Measurements from ENCODE around the gene HMOX1. TPM values are rescaled to one million over a fixed set of nuclear protein-coding genes. Genes with fewer than 3 reads are reported as not detected.

Gene HMOX1
- total and polyA plus RNA-seq, 2 of the 8 experiments (the other 6 are each of a cell fraction or from before 2014, with no cell fraction given) = 25.0 to 41.6 TPM

DNA sequence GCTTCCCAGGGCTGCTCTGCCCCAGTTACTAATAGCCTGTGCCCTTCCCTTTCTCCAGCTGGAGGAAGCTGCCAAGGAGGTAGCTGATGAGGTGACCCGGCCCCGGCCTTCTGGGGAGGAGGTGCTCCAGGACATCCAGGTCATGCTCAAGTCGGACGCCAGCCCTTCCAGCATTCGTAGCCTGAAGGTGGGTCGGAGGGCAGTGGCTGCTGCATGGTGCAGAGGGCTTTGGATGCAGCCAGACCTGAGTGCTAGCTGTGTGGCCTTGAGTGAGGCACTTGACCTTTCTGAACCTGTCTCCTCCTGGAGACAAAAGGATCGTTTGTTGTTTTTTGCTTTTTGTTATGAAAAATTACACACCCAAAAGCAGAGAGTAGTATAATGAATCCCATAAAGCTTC, 22.5 kb downstream of the HMOX1 start:
- Histone ChIP-seq H3K9ac (replicated peaks in 1 of 4; ENCODE audit: extremely low read depth in 1 of 4, low read depth in 3 of 4, low read length in 3 of 4) (no peak overlapping the region), H3K79me1 (ENCODE audit: low read depth, low read length) (peaks cover 11% of the 10 kb centered on the region; the same call in 1 of the 2 replicates), H3K27me3 (replicated peaks in 1 of 4; ENCODE audit: control insufficient read depth in 3 of 4, extremely low read depth in 1 of 4, insufficient read depth in 3 of 4, low read length in 3 of 4) (no peaks in the 10 kb centered on the region), H2BK15ac (ENCODE audit: low read length) (no peak overlapping the region), H3K23ac (ENCODE audit: insufficient read length) (no peak overlapping the region), H3K79me2 (ENCODE audit: control insufficient read depth in 1 of 2, insufficient read depth in 2 of 2, low read length in 2 of 2) (peaks cover 12 to 44% of the 10 kb centered on the region in 2 experiments), H3K9me3 (ENCODE audit: insufficient read depth in 2 of 2, low read depth in 1 of 2, low read length in 1 of 2) (no peaks in the 10 kb centered on the region), H2BK5ac (ENCODE audit: low read depth, low read length) (no peak overlapping the region; the same call in 1 of the 2 replicates), H2BK120ac (replicated peaks; ENCODE audit: low read depth, low read length) (no peak overlapping the region), H3K18ac (ENCODE audit: extremely low read depth, low read length) (no peak overlapping the region), H3K4me1 (replicated peaks in 1 of 4; ENCODE audit: control insufficient read depth in 3 of 4, insufficient read depth in 4 of 4, low read length in 3 of 4) (peaks cover 8 to 23% (median 13%) of the 10 kb centered on the region in 4 experiments), H3K4me2 (ENCODE audit: insufficient read depth in 1 of 2, low read depth in 2 of 2, low read length in 2 of 2) (peak overlapping the region in 1 of 2 experiments; percentile 18; a peak in 1 of 4 replicates), H2BK12ac (ENCODE audit: low read depth, low read length) (no peak overlapping the region), H3K4me3 (ENCODE audit: extremely low read depth in 1 of 4, insufficient read depth in 2 of 4, low read depth in 3 of 4, low read length in 4 of 4) (no peak overlapping the region), H2BK20ac (ENCODE audit: low read length) (no peak overlapping the region), H3K23me2 (ENCODE audit: low read depth, low read length) (peaks cover 3% of the 10 kb centered on the region; the same call in 1 of the 2 replicates), H2AK5ac (ENCODE audit: low read depth, low read length) (no peak overlapping the region), H4K20me1 (replicated peaks in 1 of 2; ENCODE audit: control insufficient read depth in 1 of 2, insufficient read depth in 2 of 2, low read length in 2 of 2) (peaks cover under 1 to 11% of the 10 kb centered on the region in 2 experiments), H4K8ac (ENCODE audit: extremely low read depth, insufficient read depth, low read length) (no peak overlapping the region; the same call in 1 of the 2 replicates), H3K4ac (replicated peaks; ENCODE audit: insufficient read length, low read depth, low read length) (no peak overlapping the region), H2AFZ (ENCODE audit: low read length) (no peak overlapping the region), H3K27ac (ENCODE audit: low read depth, low read length) (no peak overlapping the region), H3K14ac (ENCODE audit: insufficient read length) (no peak overlapping the region), H3K56ac (replicated peaks; ENCODE audit: insufficient read length, low read depth, low read length) (no peak overlapping the region), H4K91ac (replicated peaks; ENCODE audit: insufficient read length, low read length) (no peak overlapping the region), H4K5ac (ENCODE audit: insufficient read length, low read depth, low read length) (no peak overlapping the region), H3K36me3 (ENCODE audit: control insufficient read depth in 2 of 4, insufficient read depth in 4 of 4, low read length in 3 of 4) (peaks cover 39 to 74% (median 59%) of the 10 kb centered on the region in 4 experiments)
- FAIRE-seq (no peak), DNase-seq (ENCODE audit: low read depth in 1 of 2, low spot score in 2 of 2) (no peak)
- 75% methylated on average over 7 of the region's 7 CpGs; no CpG with 5 or more reads in 1 of the 2 experiments for WGBS, 2 experiments (ENCODE audit: extremely low coverage in 1 of 2, insufficient coverage in 1 of 2, insufficient read length in 1 of 2, insufficient replicate concordance in 2 of 2, low coverage in 1 of 2, low lambda C conversion rate in 2 of 2, missing lambda C conversion rate in 1 of 2)
- ChIA-PET POLR2A (ENCODE audit: partially characterized antibody) (interaction anchor here (1.1 to 57.4 kb wide), 9 partner anchors 7 to 165 kb away, joined by 3 to 1995 read pairs (median 4); partner anchors contain the start of genes HMOX1 and MCM5), CTCF (ENCODE audit: partially characterized antibody) (interaction anchor here (0.6 to 14.1 kb wide), 6 partner anchors 10 to 53 kb away, joined by 3 to 122 read pairs (median 4); no protein-coding TSS in a partner anchor)
- no peak for TF ChIP-seq SP1 (IDR thresholded peaks at IDR 0.05; ENCODE audit: low read depth, low read length)
- TF ChIP-seq, protein P1, sequence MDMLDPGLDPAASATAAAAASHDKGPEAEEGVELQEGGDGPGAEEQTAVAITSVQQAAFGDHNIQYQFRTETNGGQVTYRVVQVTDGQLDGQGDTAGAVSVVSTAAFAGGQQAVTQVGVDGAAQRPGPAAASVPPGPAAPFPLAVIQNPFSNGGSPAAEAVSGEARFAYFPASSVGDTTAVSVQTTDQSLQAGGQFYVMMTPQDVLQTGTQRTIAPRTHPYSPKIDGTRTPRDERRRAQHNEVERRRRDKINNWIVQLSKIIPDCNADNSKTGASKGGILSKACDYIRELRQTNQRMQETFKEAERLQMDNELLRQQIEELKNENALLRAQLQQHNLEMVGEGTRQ (IDR thresholded peaks at IDR 0.05; ENCODE audit: low read length) = no peak
- TF ChIP-seq CBX5 (IDR thresholded peaks at IDR 0.05; ENCODE audit: low read depth, low read length) = no peak
- TF ChIP-seq YY1 (IDR thresholded peaks at IDR 0.05; ENCODE audit: low read depth, low read length) = no peak
- TF ChIP-seq CHD2 (IDR thresholded peaks at IDR 0.05; ENCODE audit: low read length) = no peak
- no peak for TF ChIP-seq SRF (IDR thresholded peaks at IDR 0.05; ENCODE audit: low read depth, low read length)
- TF ChIP-seq JUND (IDR thresholded peaks at IDR 0.05; ENCODE audit: low read length) = no peak
- TF ChIP-seq PHF8 (conservative IDR thresholded peaks at IDR 0.05; ENCODE audit: low read depth, low read length) = no peak
- TF ChIP-seq HDAC2 (IDR thresholded peaks at IDR 0.05; ENCODE audit: borderline replicate concordance in 1 of 2, low read depth in 2 of 2, low read length in 2 of 2) = no peak
- TF ChIP-seq KDM4A (IDR thresholded peaks at IDR 0.05; ENCODE audit: low read depth, low read length, severe bottlenecking) = no peak
- no peak for TF ChIP-seq SP4 (IDR thresholded peaks at IDR 0.05; ENCODE audit: low read length)
- no peak for TF ChIP-seq CHD1 (IDR thresholded peaks at IDR 0.05; ENCODE audit: low read depth, low read length)
- no peak for TF ChIP-seq ASH2L (IDR thresholded peaks at IDR 0.05; ENCODE audit: low read length)
